GM21737 (cell line): Measurements from ENCODE around the gene TRAPPC2L.
"Not testable (repeated sequence)": the region's sequence is repeated elsewhere in the genome, so short reads cannot be mapped to it uniquely, and the experiment has no call there.

Experiments used
- ATAC-seq: cut with Tn5 transposase; IDR thresholded peaks from one replicate; pipeline ENCODE4 v1.9.1; 2021; ENCODE audit warnings: mild to moderate bottlenecking, moderate library complexity; ENCODE audit not compliant: unreplicated experiment

TRAPPC2L gene

DNA sequence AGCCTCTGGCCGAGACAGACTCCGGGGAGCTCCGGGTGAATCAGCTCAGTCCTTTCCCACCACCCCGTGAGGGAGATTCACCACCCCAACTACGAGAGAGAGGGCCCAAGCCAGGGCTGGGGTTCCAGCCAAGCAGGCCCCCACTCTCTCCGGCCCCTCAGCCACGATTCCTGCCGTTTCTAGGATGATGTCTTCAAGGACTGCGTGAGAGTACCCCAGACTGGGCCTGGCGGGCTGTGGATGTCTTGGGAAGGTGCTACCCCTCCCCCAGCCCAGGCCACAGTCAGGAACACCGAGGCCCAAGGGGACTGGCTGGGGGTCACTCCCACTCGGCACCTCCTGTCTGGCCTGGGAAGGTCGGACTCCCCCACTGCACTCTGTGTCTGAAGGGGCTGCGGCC lies 31.1 kb downstream of the TRAPPC2L start:
- ATAC-seq = no peak

DNA sequence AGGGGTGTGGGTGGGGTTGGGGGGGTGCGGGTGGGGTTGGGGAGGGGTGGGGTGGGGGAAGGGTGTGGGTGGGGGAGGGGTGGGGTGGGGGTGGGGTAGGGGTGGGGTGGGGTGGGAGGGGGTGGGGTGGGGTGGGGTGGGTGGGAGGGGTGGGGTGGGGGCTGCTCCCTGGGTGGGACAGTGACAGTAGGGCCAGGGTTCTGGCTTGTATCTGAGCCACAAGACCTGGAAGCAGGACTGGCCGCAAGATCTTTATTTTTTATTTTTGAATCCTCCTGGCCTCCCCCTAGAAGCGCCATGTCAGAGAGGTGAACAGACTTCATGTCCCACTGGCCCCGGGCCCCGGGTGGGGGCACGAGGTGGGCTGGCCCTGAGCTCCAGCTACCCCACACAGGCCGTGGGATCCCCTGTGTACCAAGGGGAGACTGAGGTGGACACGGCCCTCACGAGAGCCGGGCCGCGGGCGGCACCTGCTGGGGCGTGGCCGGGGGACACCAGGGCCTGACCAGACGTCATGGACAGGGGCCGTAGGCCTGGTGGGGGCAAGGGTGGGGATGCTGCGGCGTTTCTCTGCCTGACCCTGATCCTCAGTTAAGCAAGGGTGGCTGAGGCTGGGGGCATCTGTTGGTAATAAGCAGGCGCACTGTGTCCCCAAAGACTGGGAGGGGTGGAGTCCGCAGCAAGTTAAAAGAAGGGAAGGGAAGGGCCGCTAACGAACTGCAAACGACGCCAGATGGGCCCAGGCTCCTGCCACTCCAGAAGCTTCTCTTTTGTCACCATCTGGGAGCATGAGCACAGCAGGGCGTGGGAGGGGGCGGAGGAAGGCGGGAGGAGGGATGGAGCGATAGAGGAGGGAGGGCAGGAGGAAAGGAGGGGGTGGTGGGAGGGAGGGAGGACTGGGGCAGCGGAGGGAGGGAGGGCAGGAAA lies 31.8 kb downstream of the TRAPPC2L start:
- ATAC-seq = no peak

GRCh38 chr16:88889702-88890352 lies 32.9 kb downstream of the TRAPPC2L start:
- ATAC-seq = not testable (repeated sequence)

DNA sequence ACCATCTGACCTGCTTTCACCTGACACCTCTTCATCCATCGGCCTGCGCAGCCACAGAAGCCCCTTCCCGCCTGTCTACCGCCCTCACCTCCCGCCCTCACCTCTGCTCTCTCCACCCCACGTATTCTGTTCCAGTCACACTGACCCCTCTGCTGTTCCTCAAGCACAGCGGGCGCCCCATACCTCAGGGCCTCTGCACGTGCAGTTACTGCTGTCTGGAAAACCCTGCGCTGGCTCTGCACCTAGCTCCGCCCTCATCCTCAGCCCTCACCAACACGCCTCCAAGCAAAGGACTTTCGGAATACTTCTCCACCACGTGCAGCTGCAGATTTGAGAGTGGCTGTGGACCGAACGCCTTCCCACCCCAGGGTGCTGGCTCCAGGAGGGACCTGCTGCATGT lies 34.2 kb downstream of the TRAPPC2L start:
- ATAC-seq = no peak

DNA sequence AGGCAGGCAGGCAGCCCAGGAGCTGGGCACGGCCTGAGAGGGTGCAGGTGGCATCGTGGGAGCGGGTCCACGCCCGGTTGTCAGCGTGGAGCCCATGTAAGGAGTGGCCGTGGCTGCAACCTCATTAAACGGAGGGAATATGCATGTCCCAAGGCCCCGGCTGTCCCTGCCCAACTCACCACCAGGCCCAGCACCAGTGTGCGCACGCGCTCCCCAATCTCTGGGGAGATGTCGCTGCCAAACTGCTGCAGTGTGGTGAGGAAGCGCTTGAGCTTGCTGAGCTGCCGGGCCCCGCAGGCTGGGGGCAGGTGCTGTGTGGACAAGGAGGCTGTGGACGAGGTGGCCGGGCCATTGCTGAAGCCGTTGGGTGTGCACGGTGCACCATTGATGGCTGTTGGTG lies 35.1 kb downstream of the TRAPPC2L start:
- no peak for ATAC-seq

- no peak for ATAC-seq
Measured at GRCh38 chr16:88893127-88893968, 36.4 kb downstream of the TRAPPC2L start.

DNA sequence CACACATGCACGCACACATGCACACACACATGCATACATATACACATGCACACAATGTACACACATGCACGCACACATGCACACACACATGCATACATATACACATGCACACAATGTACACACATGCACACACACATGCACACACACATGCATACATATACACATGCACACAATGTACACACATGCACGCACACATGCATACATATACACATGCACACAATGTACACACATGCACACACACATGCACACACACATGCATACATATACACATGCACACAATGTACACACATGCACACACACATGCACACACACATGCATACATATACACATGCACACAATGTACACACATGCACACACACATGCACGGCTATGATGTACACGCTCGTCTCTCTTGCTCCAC lies 37.3 kb downstream of the TRAPPC2L start:
- not testable (repeated sequence) for ATAC-seq

DNA sequence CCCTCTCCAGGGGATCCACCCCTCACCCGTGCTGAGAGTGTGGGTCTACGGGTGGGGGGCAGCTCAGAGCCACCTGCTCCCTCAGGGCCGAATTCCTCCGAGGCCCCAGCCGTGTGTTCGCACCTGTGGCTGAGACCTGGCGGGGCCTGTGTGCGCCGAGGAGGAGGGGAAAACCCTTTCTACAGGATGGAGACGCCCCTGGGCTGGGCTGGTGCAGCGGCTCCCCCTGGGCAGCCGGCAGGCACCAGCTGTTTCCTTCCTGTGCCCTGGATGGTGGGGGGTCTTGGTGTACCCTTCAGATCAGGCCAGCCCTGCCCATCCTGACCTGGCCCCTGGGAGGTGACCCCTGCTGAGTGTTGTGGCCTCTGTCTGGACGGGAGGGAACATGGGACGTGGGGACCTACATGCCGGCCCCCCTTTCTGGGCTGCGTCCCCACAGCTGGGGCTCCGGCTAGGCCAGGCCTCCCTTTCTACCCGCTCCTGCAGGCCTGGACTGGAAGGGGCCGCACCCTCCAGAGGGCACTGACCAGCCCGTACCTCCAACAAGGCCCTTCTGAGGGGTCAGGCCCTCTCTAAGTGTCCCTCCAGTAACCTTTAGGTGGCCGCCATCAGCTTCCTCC lies 37.9 kb downstream of the TRAPPC2L start:
- no peak for ATAC-seq

GRCh38 chr16:88895335-88895734 lies 38.4 kb downstream of the TRAPPC2L start:
- ATAC-seq = no peak

- ATAC-seq = no peak
Measured at GRCh38 chr16:88896238-88897070, 39.5 kb downstream of the TRAPPC2L start.

- no peak for ATAC-seq
Measured at GRCh38 chr16:88897696-88898425, 40.9 kb downstream of the TRAPPC2L start.

GRCh38 chr16:88899901-88900661 lies 43.2 kb downstream of the TRAPPC2L start:
- no peak for ATAC-seq

DNA sequence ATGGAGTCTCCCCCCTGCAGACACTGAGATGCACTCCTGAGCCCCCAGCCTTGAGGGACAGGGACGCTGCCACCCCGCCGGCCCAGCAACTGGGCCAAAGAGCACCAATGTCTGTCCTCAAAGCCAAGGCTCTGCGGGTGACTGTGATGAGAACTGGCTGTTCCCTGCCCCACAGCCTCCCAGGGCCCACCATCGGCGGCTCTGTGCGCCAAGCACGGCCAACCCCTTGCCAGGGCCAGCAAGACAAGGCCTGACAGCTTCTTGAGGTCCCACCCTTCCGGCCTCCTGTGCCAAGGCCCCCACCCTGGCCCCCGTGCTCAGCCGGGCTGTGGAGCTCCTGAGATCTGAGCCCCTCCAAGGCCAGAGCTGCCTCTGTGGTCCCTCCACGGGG lies 43.7 kb downstream of the TRAPPC2L start:
- ATAC-seq = no peak

DNA sequence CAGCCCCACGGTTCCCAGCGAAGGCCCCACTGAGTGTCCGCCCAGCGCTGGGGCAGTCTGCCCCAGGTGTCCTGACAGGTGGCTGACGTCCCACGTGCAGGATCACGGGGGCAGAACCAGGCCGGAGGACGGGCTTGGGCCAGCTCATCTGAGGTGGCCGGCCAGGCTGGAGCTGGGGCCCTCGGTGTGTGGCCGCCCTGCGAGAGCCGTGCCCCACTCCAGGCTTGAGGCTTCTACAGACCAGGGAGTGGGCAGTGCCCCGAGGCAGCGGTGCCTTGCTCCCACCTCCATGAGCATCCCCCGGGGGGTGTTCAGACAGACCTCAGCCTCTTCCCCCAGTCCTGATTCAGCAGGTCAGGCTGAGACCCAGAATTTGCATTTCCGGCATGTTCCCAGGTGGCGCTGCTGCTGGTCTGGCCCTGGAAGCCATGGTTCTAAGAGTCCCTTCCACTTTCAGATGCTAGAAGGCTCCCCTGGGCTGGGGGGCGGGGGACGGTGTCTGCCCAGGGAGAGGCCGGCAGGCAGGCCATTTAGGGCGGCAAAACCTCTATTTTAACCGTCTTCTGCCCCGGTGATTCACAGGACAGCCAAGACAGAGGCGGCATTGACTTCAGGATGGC lies 44.9 kb downstream of the TRAPPC2L start:
- ATAC-seq = no peak

DNA sequence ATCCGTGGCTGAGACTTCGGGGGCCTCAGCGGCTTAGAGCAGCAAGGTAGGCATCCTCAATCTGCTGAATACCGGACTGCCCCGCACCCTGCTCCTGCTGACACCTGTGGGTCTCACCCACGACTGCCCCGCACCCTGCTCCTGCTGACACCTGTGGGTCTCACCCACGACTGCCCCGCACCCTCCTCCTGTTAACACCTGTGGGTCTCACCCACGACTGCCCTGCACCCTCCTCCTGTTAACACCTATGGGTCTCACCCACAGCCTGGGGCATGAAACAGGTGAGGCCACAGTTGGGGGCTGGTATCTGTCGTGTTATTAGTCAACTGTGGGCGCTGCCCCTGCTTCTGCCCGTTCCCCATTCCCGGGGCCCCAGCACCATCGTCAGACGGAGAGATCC lies 45.8 kb downstream of the TRAPPC2L start:
- no peak for ATAC-seq

DNA sequence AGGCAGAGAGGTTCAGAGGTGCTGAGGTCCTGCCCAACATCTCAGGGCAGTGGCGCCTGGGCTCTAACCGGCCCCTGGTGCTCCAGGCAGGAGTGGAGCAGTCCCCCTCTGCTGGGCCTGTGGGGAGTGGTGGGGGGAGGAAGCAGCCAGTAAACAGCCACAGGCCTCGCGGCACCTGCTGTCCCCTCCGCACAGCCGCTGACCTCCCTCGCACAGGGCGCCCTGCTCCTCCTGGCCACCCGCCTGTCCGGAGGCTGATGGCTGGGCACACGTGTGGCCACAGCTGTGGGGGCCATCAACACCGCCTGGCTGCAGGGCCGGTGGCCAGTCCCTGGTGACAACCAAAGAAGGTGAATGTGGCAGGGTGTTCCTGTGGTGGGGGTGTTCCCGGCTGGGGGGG lies 46.3 kb downstream of the TRAPPC2L start:
- no peak for ATAC-seq

GRCh38 chr16:88904676-88905365 lies 47.9 kb downstream of the TRAPPC2L start:
- no peak for ATAC-seq

DNA sequence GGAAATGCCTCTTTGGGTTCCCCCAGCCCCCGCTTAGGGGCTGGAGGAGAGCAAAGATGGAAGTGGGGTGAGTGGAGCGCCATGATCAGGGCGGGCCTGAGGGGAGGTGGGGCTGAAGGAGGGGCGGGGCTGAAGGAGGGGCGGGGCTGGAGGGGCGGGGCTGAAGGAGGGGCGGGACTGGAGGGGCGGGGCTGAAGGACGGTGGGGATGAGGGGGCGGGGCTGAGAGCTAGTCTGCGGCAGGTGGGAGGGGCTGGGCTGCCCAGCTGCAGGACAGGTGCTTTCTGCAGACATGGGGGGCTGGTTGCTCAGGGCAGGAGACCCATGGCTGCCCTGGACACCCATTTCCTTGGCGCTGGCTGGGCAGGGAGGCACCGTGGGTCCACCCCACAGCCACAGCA lies 48.6 kb downstream of the TRAPPC2L start:
- ATAC-seq = no peak
